Nephron progenitor cell (in vitro differentiated cells): ENCODE measurements around the gene BBS12.

ENCODE experiments used
- DNase-seq: peaks from one replicate; pipeline ENCODE4 v3.0.0; 2021
- H3K27ac Mint-ChIP-seq: 2 replicates; pipeline ENCODE4 v1.8.0; 2021; ENCODE audit warnings: mild to moderate bottlenecking, moderate library complexity, mixed read lengths
- H3K27me3 Mint-ChIP-seq: 2 replicates; pipeline ENCODE4 v1.8.0; 2021; ENCODE audit warnings: mild to moderate bottlenecking, low read depth, mixed read lengths; ENCODE audit not compliant: poor library complexity
- H3K36me3 Mint-ChIP-seq: 2 replicates; pipeline ENCODE4 v1.8.0; 2021; ENCODE audit warnings: low read depth, mixed read lengths
- H3K4me1 Mint-ChIP-seq: 2 replicates; pipeline ENCODE4 v1.8.0; 2021; ENCODE audit warnings: mixed read lengths
- H3K4me3 Mint-ChIP-seq: 2 replicates; pipeline ENCODE4 v1.8.0; 2021; ENCODE audit warnings: mild to moderate bottlenecking, moderate library complexity, mixed read lengths
- H3K9me3 Mint-ChIP-seq: 2 replicates; pipeline ENCODE4 v1.8.0; 2021; ENCODE audit warnings: mild to moderate bottlenecking, moderate library complexity, mixed read lengths
- TF ChIP-seq, protein P1 (sequence below): fragments of 200-600 bp; sonication (generic); IDR thresholded peaks from 2 replicates; pipeline ENCODE4 v1.5.0; 2021; ENCODE audit warnings: antibody characterized with exemption

BBS12 gene

DNA sequence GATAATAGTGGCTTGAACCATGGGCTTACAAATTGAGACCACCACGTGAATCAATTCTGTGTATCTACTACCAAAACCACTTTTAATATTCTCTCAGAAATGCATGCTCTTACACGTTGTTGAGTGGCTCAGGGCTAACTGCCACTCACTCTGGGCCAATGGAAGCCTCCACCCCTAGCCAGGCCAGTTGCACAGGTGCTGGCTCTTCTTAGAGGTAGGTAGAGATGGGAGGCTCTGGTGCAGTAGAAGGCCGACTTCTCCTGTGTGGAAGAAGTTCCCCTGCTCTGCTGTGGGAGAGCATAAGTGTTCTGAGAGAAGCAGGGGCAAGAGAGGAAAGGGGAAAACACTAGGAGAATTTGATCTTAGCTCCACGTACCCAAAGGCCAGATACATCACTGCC, 25.0 kb upstream of the BBS12 start:
- peaks cover 5% of the 10 kb centered on the region for H3K27me3 Mint-ChIP-seq
- peaks cover 6% of the 10 kb centered on the region for H3K4me1 Mint-ChIP-seq
- no peak overlapping the region for H3K4me3 Mint-ChIP-seq
- no peaks in the 10 kb centered on the region for H3K36me3 Mint-ChIP-seq
- no peak overlapping the region for H3K27ac Mint-ChIP-seq
- H3K9me3 Mint-ChIP-seq, result no peaks in the 10 kb centered on the region
- TF ChIP-seq, protein P1, sequence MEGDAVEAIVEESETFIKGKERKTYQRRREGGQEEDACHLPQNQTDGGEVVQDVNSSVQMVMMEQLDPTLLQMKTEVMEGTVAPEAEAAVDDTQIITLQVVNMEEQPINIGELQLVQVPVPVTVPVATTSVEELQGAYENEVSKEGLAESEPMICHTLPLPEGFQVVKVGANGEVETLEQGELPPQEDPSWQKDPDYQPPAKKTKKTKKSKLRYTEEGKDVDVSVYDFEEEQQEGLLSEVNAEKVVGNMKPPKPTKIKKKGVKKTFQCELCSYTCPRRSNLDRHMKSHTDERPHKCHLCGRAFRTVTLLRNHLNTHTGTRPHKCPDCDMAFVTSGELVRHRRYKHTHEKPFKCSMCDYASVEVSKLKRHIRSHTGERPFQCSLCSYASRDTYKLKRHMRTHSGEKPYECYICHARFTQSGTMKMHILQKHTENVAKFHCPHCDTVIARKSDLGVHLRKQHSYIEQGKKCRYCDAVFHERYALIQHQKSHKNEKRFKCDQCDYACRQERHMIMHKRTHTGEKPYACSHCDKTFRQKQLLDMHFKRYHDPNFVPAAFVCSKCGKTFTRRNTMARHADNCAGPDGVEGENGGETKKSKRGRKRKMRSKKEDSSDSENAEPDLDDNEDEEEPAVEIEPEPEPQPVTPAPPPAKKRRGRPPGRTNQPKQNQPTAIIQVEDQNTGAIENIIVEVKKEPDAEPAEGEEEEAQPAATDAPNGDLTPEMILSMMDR, result no peak
- no peak for DNase-seq

DNA sequence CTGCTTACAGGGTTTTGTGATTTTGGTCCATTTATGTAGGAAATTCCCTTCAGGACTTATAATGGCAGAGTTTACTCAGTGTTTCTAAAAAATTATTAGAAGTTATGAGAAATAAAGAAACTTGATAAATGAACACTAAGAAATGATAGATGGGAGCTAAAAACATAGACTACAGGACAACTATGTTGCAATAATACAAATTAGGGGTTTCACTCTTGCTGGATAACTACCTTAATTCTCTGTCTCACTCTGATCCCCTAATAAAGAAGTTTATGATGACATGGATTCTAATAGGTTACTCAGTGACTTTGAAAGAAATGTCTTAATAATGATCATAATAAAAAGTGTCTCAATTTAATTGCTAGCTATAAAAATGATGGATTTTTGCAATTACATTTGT, 23.3 kb upstream of the BBS12 start:
- TF ChIP-seq, protein P1, result no peak
- no peaks in the 10 kb centered on the region for H3K9me3 Mint-ChIP-seq
- no peak overlapping the region for H3K27ac Mint-ChIP-seq
- H3K36me3 Mint-ChIP-seq, result no peaks in the 10 kb centered on the region
- no peak overlapping the region for H3K4me3 Mint-ChIP-seq
- peaks cover 6% of the 10 kb centered on the region for H3K4me1 Mint-ChIP-seq
- DNase-seq, result no peak
- H3K27me3 Mint-ChIP-seq, result peaks cover 5% of the 10 kb centered on the region

GRCh38 chr4:122710434-122711308, 21.8 kb upstream of the BBS12 start:
- Mint-ChIP-seq H3K4me3 (no peak overlapping the region), H3K27me3 (peaks cover 5% of the 10 kb centered on the region), H3K36me3 (no peaks in the 10 kb centered on the region), H3K4me1 (peaks cover 6% of the 10 kb centered on the region), H3K9me3 (no peaks in the 10 kb centered on the region), H3K27ac (no peak overlapping the region)
- TF ChIP-seq, protein P1, result no peak
- no peak for DNase-seq

DNA sequence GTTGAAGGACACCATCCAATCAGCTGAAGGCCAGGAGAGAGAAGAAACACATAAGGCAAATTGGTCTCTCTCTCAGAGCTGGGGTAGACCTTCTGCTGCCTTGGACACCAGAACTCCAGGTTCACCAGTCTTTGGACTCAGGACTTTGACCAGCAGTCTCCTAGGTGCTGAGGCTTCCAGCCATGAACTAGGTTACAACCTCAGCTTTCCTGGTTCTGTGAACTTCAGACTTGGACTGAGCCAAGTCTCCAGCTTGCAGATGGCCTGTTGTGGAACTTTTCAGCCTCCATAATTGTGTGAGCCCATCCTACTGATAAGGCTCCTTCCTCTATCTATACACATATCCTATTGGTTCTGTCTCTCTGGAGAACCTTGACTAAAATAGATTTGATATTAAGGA, 20.6 kb upstream of the BBS12 start:
- peaks cover 5% of the 10 kb centered on the region for H3K27me3 Mint-ChIP-seq
- TF ChIP-seq, protein P1, result no peak

GRCh38 chr4:122712782-122713181, 19.7 kb upstream of the BBS12 start:
- Mint-ChIP-seq H3K27ac (no peak overlapping the region), H3K9me3 (no peaks in the 10 kb centered on the region), H3K36me3 (no peaks in the 10 kb centered on the region), H3K4me3 (no peak overlapping the region), H3K27me3 (peaks cover 4% of the 10 kb centered on the region), H3K4me1 (peaks cover 6% of the 10 kb centered on the region)
- TF ChIP-seq, protein P1, result no peak
- no peak for DNase-seq

More for the DNA sequence above, 20.6 kb upstream of the BBS12 start:
- Mint-ChIP-seq H3K4me1 (peaks cover 6% of the 10 kb centered on the region), H3K36me3 (no peaks in the 10 kb centered on the region), H3K9me3 (no peaks in the 10 kb centered on the region), H3K4me3 (no peak overlapping the region), H3K27ac (no peak overlapping the region)
- DNase-seq, result no peak

- H3K4me1 Mint-ChIP-seq, result peaks cover 4% of the 10 kb centered on the region
- H3K27ac Mint-ChIP-seq, result no peak overlapping the region
Observed at GRCh38 chr4:122715221-122715620, 17.3 kb upstream of the BBS12 start.

More at GRCh38 chr4:122715221-122715620, 17.3 kb upstream of the BBS12 start:
- H3K27me3 Mint-ChIP-seq, result peaks cover 8% of the 10 kb centered on the region
- H3K9me3 Mint-ChIP-seq, result peaks cover 3% of the 10 kb centered on the region
- TF ChIP-seq, protein P1, result no peak
- no peak overlapping the region for H3K4me3 Mint-ChIP-seq
- no peaks in the 10 kb centered on the region for H3K36me3 Mint-ChIP-seq
- no peak for DNase-seq
